GM23248 (cell line): ENCODE results near the gene RPP25L. TPM values are rescaled to one million over a fixed set of nuclear protein-coding genes. Genes with fewer than 3 reads are reported as not detected.

ENCODE experiments used
- DNase-seq: peaks from one replicate; pipeline ENCODE4 v3.0.0-alpha.2; 2015
- H2AFZ ChIP-seq: fragments of 200-600 bp; sonication (generic); 2 replicates; pipeline ENCODE4 v1.6.1; 2016; ENCODE audit warnings: antibody characterized with exemption
- H3F3A ChIP-seq: fragments of 200-600 bp; sonication (generic); 2 replicates; pipeline ENCODE4 v1.6.1; 2016; ENCODE audit warnings: mild to moderate bottlenecking, antibody characterized with exemption, mixed run types; ENCODE audit not compliant: insufficient read depth
- H3K27ac ChIP-seq: fragments of 200-600 bp; sonication (generic); 2 replicates; pipeline ENCODE4 v1.5.1; 2016; ENCODE audit warnings: mild to moderate bottlenecking
- H3K27me3 ChIP-seq: fragments of 200-600 bp; sonication (generic); replicated peaks from 2 replicates; pipeline ENCODE4 v1.6.1; 2016; ENCODE audit warnings: mild to moderate bottlenecking; ENCODE audit not compliant: insufficient read depth
- H3K36me3 ChIP-seq: fragments of 200-600 bp; sonication (generic); 2 replicates; pipeline ENCODE4 v1.6.1; 2016; ENCODE audit warnings: low read depth, mild to moderate bottlenecking
- H3K4me1 ChIP-seq: fragments of 200-600 bp; sonication (generic); 2 replicates; pipeline ENCODE4 v1.6.1; 2016; ENCODE audit warnings: mild to moderate bottlenecking; ENCODE audit not compliant: insufficient read depth
- H3K4me2 ChIP-seq: fragments of 200-600 bp; sonication (generic); one replicate; pipeline ENCODE4 v1.6.1; 2016; ENCODE audit warnings: mild to moderate bottlenecking; ENCODE audit not compliant: unreplicated experiment
- H3K4me3 ChIP-seq: fragments of 200-600 bp; sonication (generic); 2 replicates; pipeline ENCODE4 v1.5.1; 2016; ENCODE audit warnings: mild to moderate bottlenecking
- H3K79me2 ChIP-seq: fragments of 200-600 bp; sonication (generic); 2 replicates; pipeline ENCODE4 v1.6.1; 2016; ENCODE audit warnings: mild to moderate bottlenecking; ENCODE audit not compliant: insufficient read depth
- H3K9ac ChIP-seq: fragments of 200-600 bp; sonication (generic); 2 replicates; pipeline ENCODE4 v1.6.1; 2016; ENCODE audit warnings: mild to moderate bottlenecking
- H3K9me2 ChIP-seq: fragments of 200-600 bp; sonication (generic); 2 replicates; pipeline ENCODE4 v1.6.1; 2016; ENCODE audit warnings: mixed run types, mild to moderate bottlenecking, moderate library complexity; ENCODE audit not compliant: insufficient read depth
- H3K9me3 ChIP-seq: fragments of 200-600 bp; sonication (generic); one replicate; pipeline ENCODE4 v1.6.1; 2017; ENCODE audit warnings: low read depth
- H4K20me1 ChIP-seq: fragments of 200-600 bp; sonication (generic); 2 replicates; pipeline ENCODE4 v1.6.0; 2016; ENCODE audit not compliant: insufficient read depth
- EZH2 ChIP-seq: fragments of 200-600 bp; sonication (generic); IDR thresholded peaks from 2 replicates; pipeline ENCODE4 v1.6.1; 2018; ENCODE audit warnings: antibody characterized with exemption, mild to moderate bottlenecking; ENCODE audit not compliant: insufficient read depth, poor library complexity, severe bottlenecking
- EZH2phosphoT487 ChIP-seq: fragments of 200-600 bp; sonication (generic); IDR thresholded peaks from 2 replicates; pipeline ENCODE4 v1.6.1; 2018; ENCODE audit warnings: antibody characterized with exemption, moderate library complexity, mild to moderate bottlenecking, low read depth; ENCODE audit not compliant: insufficient read depth
- WGBS, 2 experiments: methylation state at CpG; one replicate each; pipeline ENCODE4 v1.1.6; 2015 to 2017; ENCODE audit warnings: low lambda C conversion rate in 2 of 2, low coverage in 1 of 2; ENCODE audit errors: missing lambda C conversion rate in 2 of 2; 5-methylcytosine and 5-hydroxymethylcytosine counted together
- in situ Hi-C: fragments of 300-500 bp; cut with MboI; formaldehyde crosslinking; loops from 2 replicates; pipeline ENCODE4 v1.15.0; 2020
- polyA plus RNA-seq: library from polyadenylated mRNA; unstranded; fragments of >200 nt; fragmentation: Nextera tagmentation; extraction: Ambion mirVana; gene quantifications from 2 replicates; pipeline ENCODE4 v1.2.1, GENCODE V29; 2016
- total RNA-seq: library from RNA; depleted of rRNA; stranded (reverse); fragments of >200 nt; shearing (Covaris generic); gene quantifications from 2 replicates; pipeline ENCODE4 v1.2.3, GENCODE V29; 2014

RPP25L gene
- total and polyA plus RNA-seq, 2 experiments from 2014 or later = 16.9 to 21.0 TPM

DNA sequence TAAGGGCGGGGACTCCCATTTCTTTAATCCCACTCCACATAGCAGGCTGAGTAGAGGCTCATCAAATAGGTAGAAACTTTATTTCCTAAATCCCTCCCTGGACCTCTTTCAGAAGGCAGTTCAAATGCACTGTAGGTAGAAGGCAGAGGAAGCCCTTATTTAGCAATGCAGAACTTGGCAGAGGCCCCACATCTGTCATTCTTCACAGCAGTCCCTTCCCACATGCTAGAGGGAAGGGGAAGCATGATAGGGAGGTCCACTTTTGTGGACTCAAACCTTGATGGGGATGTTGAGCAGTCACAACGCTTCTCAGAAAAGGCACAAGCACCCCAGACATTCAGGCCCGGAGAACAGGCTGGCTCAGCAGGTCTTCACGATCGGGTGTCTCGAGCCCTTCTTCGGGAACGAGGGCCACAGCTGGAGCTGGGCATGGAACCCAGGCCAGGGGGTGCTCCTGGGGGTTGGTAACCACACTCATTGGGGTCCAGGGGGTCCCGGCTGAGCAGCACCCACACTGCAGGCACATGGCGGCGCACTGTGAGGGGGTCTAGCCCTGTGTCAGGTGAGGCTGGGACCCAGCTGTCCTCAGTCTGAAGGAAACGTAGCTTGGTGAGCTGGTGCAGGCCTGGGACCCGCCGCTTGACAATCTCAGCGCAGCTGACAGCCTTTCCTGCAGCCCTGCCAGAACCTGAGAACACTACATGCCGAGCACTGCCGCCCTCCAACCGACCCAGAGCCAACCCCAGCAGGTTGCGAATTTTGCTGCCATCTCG lies 1.3 kb downstream of the RPP25L start:
- H3K9me3 ChIP-seq = no peaks in the 10 kb centered on the region
- no peaks in the 10 kb centered on the region for H4K20me1 ChIP-seq
- TF ChIP-seq EZH2 (no peak), EZH2phosphoT487 (no peak)
- H3K4me1 ChIP-seq = peaks cover 9% of the 10 kb centered on the region; the same call in 1 of the 2 replicates
- peaks cover 14% of the 10 kb centered on the region; the same call in 1 of the 2 replicates for H3F3A ChIP-seq
- H3K36me3 ChIP-seq = no peaks in the 10 kb centered on the region
- H3K4me3 ChIP-seq = peak overlapping the region; percentile 94
- H3K27ac ChIP-seq = no peak overlapping the region
- peaks cover 16% of the 10 kb centered on the region for H3K79me2 ChIP-seq
- 93 to 95% methylated on average over 19 of the region's 20 CpGs for WGBS, 2 experiments
- in situ Hi-C loops = loop anchor here (25.0 kb wide), 1 partner anchor 98 kb away; the partner anchor contains the start of gene ENHO
- H3K27me3 ChIP-seq = no peaks in the 10 kb centered on the region
- H3K9ac ChIP-seq = peak overlapping the region; percentile 94; the same call in 1 of the 2 replicates
- no peaks in the 10 kb centered on the region for H3K9me2 ChIP-seq
- no peak overlapping the region for H2AFZ ChIP-seq
- H3K4me2 ChIP-seq = peak overlapping the region; percentile 78
- DNase-seq = no peak

DNA sequence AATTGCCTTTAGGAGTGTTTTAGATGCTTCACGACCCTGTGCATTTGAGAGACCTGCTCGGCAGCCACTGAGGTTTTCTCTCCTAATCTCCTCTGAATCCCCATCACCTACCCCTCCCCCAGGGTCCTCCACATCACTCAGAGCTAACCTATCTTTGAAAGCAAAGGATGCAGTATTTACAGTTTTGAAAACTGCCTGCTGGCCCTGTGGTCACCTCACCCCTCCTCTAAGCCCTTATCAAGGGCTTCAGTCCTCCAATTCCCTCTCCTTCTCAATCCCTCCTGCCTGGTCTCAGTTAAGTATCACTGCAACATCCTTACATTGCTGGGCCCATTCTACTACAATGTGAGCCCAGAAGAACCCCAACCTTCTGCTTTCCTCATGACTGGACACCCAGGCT lies 4.6 kb downstream of the RPP25L start:
- Histone ChIP-seq H3K27ac (no peak overlapping the region), H3K4me2 (no peak overlapping the region), H3K9ac (no peak overlapping the region), H3K36me3 (no peaks in the 10 kb centered on the region), H2AFZ (no peak overlapping the region), H3K9me2 (no peaks in the 10 kb centered on the region), H3K27me3 (no peaks in the 10 kb centered on the region), H3K79me2 (peaks cover 16% of the 10 kb centered on the region), H3K4me3 (no peak overlapping the region), H4K20me1 (no peaks in the 10 kb centered on the region), H3K9me3 (no peaks in the 10 kb centered on the region), H3F3A (no peaks in the 10 kb centered on the region), H3K4me1 (peaks cover 5% of the 10 kb centered on the region; the same call in 1 of the 2 replicates)
- no peak for TF ChIP-seq EZH2phosphoT487
- TF ChIP-seq EZH2 = no peak
- 66 to 85% methylated on average over 2 of the region's 2 CpGs for WGBS, 2 experiments
- in situ Hi-C loops = loop anchor here (25.0 kb wide), 1 partner anchor 95 kb away; the partner anchor contains the start of gene ENHO
- no peak for DNase-seq

DNA sequence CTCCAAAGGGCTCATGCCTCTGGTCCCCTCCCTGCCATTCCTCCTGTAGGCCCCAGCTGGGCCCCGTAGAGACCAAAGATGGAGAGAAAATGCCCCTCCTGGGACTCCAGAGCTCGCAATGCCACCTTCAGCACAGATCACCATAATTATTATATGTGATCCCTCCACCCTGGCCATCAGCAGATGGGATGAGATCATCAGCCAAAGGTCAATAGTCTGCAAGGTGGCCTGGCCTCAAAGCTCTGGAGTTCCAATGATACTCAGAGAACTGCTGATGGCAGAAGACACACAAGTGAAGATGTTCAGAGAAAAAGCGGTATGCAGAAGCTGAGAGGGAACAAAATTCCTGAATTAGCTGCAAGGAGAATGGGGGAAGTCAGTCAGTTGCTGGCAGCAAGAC lies 5.0 kb downstream of the RPP25L start:
- Histone ChIP-seq H3K27me3 (no peaks in the 10 kb centered on the region), H3K9me3 (no peaks in the 10 kb centered on the region), H3K9me2 (no peaks in the 10 kb centered on the region), H3K36me3 (no peaks in the 10 kb centered on the region), H3K4me3 (no peak overlapping the region), H3K4me1 (peaks cover 5% of the 10 kb centered on the region; the same call in 1 of the 2 replicates), H3K79me2 (peaks cover 16% of the 10 kb centered on the region), H2AFZ (no peak overlapping the region), H3F3A (no peaks in the 10 kb centered on the region), H3K27ac (no peak overlapping the region), H4K20me1 (no peaks in the 10 kb centered on the region), H3K9ac (no peak overlapping the region), H3K4me2 (no peak overlapping the region)
- in situ Hi-C loops = loop anchor here (25.0 kb wide), 1 partner anchor 95 kb away; the partner anchor contains the start of gene ENHO
- no peak for TF ChIP-seq EZH2
- TF ChIP-seq EZH2phosphoT487 = no peak
- no peak for DNase-seq
- 87 to 90% methylated on average over 3 of the region's 3 CpGs for WGBS, 2 experiments

DNA sequence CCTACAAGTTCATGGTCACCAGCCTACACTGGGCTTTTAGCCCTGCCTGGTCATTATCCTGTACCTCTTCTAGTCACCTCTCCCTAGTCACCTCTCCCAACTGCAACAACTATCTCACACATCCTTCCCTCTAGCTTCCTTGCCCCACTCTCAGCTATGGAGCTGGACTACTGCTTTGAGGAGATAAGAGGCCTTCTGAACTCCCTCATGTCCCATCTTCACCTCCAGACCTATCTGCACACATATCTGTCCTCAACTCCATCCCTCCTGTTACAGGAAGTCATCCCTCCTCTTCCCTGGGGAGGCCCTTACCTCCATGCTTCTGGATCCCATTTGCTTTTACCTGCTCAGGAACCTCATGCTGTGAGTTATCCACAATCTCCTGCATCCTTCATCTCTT lies 5.7 kb downstream of the RPP25L start:
- no peaks in the 10 kb centered on the region for H3K27me3 ChIP-seq
- peaks cover 4% of the 10 kb centered on the region; the same call in 1 of the 2 replicates for H3K4me1 ChIP-seq
- H3K9me2 ChIP-seq = no peaks in the 10 kb centered on the region
- H3K4me2 ChIP-seq = no peak overlapping the region
- peaks cover 10% of the 10 kb centered on the region for H3K79me2 ChIP-seq
- no peaks in the 10 kb centered on the region for H3F3A ChIP-seq
- no peaks in the 10 kb centered on the region for H4K20me1 ChIP-seq
- H3K27ac ChIP-seq = no peak overlapping the region
- H2AFZ ChIP-seq = no peak overlapping the region
- no peak overlapping the region for H3K9ac ChIP-seq
- in situ Hi-C loops = loop anchor here (25.0 kb wide), 1 partner anchor 94 kb away; the partner anchor contains the start of gene ENHO
- H3K9me3 ChIP-seq = no peaks in the 10 kb centered on the region
- no peak for DNase-seq
- H3K36me3 ChIP-seq = no peaks in the 10 kb centered on the region
- H3K4me3 ChIP-seq = no peak overlapping the region
- TF ChIP-seq EZH2phosphoT487 = no peak
- TF ChIP-seq EZH2 = no peak
